Sigmoid colon (tissue), 4 donors: ENCODE data around the gene RARS1.

ENCODE experiments used
- CTCF ChIP-seq, 4 experiments: fragments of 450-650 bp in 3 of 4; fragments of 200-600 bp in 1 of 4; IDR thresholded peaks; one replicate each; pipeline ENCODE4 v1.5.1; 2016 to 2019; ENCODE audit warnings: antibody characterized with exemption in 4 of 4, mild to moderate bottlenecking in 3 of 4, moderate library complexity in 2 of 4
- EP300 ChIP-seq, 4 donors: sonication (generic); formaldehyde crosslinking; IDR thresholded peaks; one replicate each; pipeline ENCODE4 v1.6.1; 2017; ENCODE audit warnings: antibody characterized with exemption in 4 of 4
- POLR2A ChIP-seq, 2 donors: fragments of 450-650 bp; IDR thresholded peaks; one replicate each; pipeline ENCODE4 v1.6.1; 2016; ENCODE audit warnings: antibody characterized with exemption in 2 of 2, mild to moderate bottlenecking in 2 of 2, moderate library complexity in 2 of 2
- POLR2AphosphoS5 ChIP-seq, 4 donors: sonication (generic); formaldehyde crosslinking; IDR thresholded peaks; one replicate each; pipeline ENCODE4 v1.6.1; 2017; ENCODE audit warnings: antibody characterized with exemption in 4 of 4

GRCh38 chr5:168477060-168477459, 9.2 kb upstream of the RARS1 start:
- TF ChIP-seq POLR2AphosphoS5 (IDR thresholded peaks at IDR 0.05): no peak
- TF ChIP-seq POLR2A (IDR thresholded peaks at IDR 0.05): no peak
- no peak for TF ChIP-seq CTCF (IDR thresholded peaks at IDR 0.05)
- TF ChIP-seq EP300 (IDR thresholded peaks at IDR 0.05): no peak
